Progenitor cell of endocrine pancreas (in vitro differentiated cells): ENCODE results near the gene DENND1A. TPM values are rescaled to one million over a fixed set of nuclear protein-coding genes. Genes with fewer than 3 reads are reported as not detected.
"Not testable (repeated sequence)": the region's sequence is repeated elsewhere in the genome, so short reads cannot be mapped to it uniquely, and the experiment has no call there.

Experiments used
- DNase-seq: peaks from one replicate; pipeline ENCODE4 v3.0.0; 2021; ENCODE audit warnings: low spot score; ENCODE audit not compliant: unreplicated experiment
- H3K27ac Mint-ChIP-seq: 2 replicates; pipeline ENCODE4 v1.8.0; 2021; ENCODE audit warnings: mild to moderate bottlenecking, moderate library complexity, mixed read lengths
- H3K27me3 Mint-ChIP-seq: 2 replicates; pipeline ENCODE4 v1.8.0; 2021; ENCODE audit warnings: mixed read lengths
- H3K36me3 Mint-ChIP-seq: 2 replicates; pipeline ENCODE4 v1.8.0; 2022; ENCODE audit warnings: mixed read lengths; ENCODE audit not compliant: insufficient read depth
- H3K4me1 Mint-ChIP-seq: 2 replicates; pipeline ENCODE4 v1.8.0; 2021; ENCODE audit warnings: low read depth, mixed read lengths
- H3K4me3 Mint-ChIP-seq: 2 replicates; pipeline ENCODE4 v1.8.0; 2021; ENCODE audit warnings: low read depth, mild to moderate bottlenecking, moderate library complexity, mixed read lengths
- H3K9me3 Mint-ChIP-seq: 2 replicates; pipeline ENCODE4 v1.8.0; 2021; ENCODE audit warnings: low read depth, mixed read lengths
- CTCF ChIP-seq: fragments of 200-600 bp; sonication (generic); IDR thresholded peaks from one replicate; pipeline ENCODE4 v1.5.0; 2021; ENCODE audit warnings: antibody characterized with exemption, mild to moderate bottlenecking; ENCODE audit not compliant: unreplicated experiment
- total RNA-seq: library from RNA; stranded (reverse); gene quantifications from 2 replicates; pipeline ENCODE4 v1.2.1, GENCODE V29; 2021

Gene DENND1A
- total RNA-seq, 1 donor from 2014 or later = 20.1 TPM

GRCh38 chr9:123914517-123915196 lies 15.3 kb downstream of the DENND1A start:
- no peaks in the 10 kb centered on the region for H3K27me3 Mint-ChIP-seq
- H3K27ac Mint-ChIP-seq = no peak overlapping the region
- no peaks in the 10 kb centered on the region for H3K4me1 Mint-ChIP-seq
- no peak overlapping the region for H3K4me3 Mint-ChIP-seq
- DNase-seq = no peak
- peaks cover 10% of the 10 kb centered on the region for H3K36me3 Mint-ChIP-seq
- H3K9me3 Mint-ChIP-seq = peaks cover 5% of the 10 kb centered on the region
- TF ChIP-seq CTCF = no peak

- peaks cover 11% of the 10 kb centered on the region for H3K36me3 Mint-ChIP-seq
- TF ChIP-seq CTCF = no peak
- DNase-seq = no peak
- no peaks in the 10 kb centered on the region for H3K4me1 Mint-ChIP-seq
- no peak overlapping the region for H3K4me3 Mint-ChIP-seq
- no peak overlapping the region for H3K27ac Mint-ChIP-seq
- H3K27me3 Mint-ChIP-seq = no peaks in the 10 kb centered on the region
- peaks cover 8% of the 10 kb centered on the region for H3K9me3 Mint-ChIP-seq
Observed at GRCh38 chr9:123912167-123912897, 17.6 kb downstream of the DENND1A start.

GRCh38 chr9:123911024-123911423 lies 18.9 kb downstream of the DENND1A start:
- no peak for DNase-seq
- H3K27ac Mint-ChIP-seq = no peak overlapping the region
- H3K9me3 Mint-ChIP-seq = peaks cover 8% of the 10 kb centered on the region
- no peaks in the 10 kb centered on the region for H3K27me3 Mint-ChIP-seq
- H3K36me3 Mint-ChIP-seq = peaks cover 11% of the 10 kb centered on the region
- no peaks in the 10 kb centered on the region for H3K4me1 Mint-ChIP-seq
- TF ChIP-seq CTCF = no peak
- H3K4me3 Mint-ChIP-seq = no peak overlapping the region

- Mint-ChIP-seq H3K36me3 (peaks cover 14% of the 10 kb centered on the region), H3K9me3 (peaks cover 12% of the 10 kb centered on the region)
- not testable (repeated sequence) for H3K4me1 Mint-ChIP-seq, H3K4me3 Mint-ChIP-seq, H3K27ac Mint-ChIP-seq, H3K27me3 Mint-ChIP-seq, DNase-seq
Observed at GRCh38 chr9:123909192-123909591, 20.7 kb downstream of the DENND1A start.

- not testable (repeated sequence) for DNase-seq, H3K4me3 Mint-ChIP-seq, H3K36me3 Mint-ChIP-seq, H3K4me1 Mint-ChIP-seq, H3K27ac Mint-ChIP-seq, H3K27me3 Mint-ChIP-seq, H3K9me3 Mint-ChIP-seq
Observed at GRCh38 chr9:123903550-123903949, 26.4 kb downstream of the DENND1A start.

GRCh38 chr9:123894822-123895221 lies 35.1 kb downstream of the DENND1A start:
- TF ChIP-seq CTCF = no peak
- no peak for DNase-seq
- Mint-ChIP-seq H3K4me3 (no peak overlapping the region), H3K27ac (no peak overlapping the region), H3K9me3 (no peaks in the 10 kb centered on the region), H3K36me3 (no peaks in the 10 kb centered on the region), H3K27me3 (peaks cover 4% of the 10 kb centered on the region), H3K4me1 (peaks cover 8% of the 10 kb centered on the region)
